ENCODE data around the gene SYT17. TPM values are rescaled to one million over a fixed set of nuclear protein-coding genes. Genes with fewer than 3 reads are reported as not detected.

The SYT17 gene
- total RNA-seq, 1 experiment from 2014 or later, result 11.8 TPM

DNA sequence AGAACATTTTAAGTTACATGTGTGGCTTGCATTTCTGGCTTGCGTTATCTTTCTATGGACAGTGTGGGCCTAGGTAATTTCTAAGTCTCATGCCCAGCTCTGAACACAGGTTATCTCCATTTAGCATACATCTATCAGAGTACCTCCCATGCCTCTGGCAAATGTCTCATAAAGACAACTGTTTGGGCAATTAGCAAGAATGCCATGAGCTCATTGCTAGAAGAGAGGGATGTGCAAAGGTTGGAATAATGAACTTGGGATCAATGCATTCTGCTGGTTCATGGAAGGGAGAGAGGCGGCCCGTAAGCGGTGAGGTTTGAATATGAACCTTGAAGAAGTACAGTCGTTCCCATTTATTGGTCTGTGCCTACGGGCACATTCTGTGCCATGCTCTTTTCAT lies 14.4 kb downstream of the SYT17 start:
- no peak overlapping the region for H2AFZ ChIP-seq (ENCODE audit: low read length)
- H3K79me2 ChIP-seq (ENCODE audit: low read length), result no peaks in the 10 kb centered on the region
- TF ChIP-seq EZH2phosphoT487 (IDR thresholded peaks at IDR 0.05; ENCODE audit: borderline replicate concordance, low read length), result no peak
- no peak for TF ChIP-seq EZH2 (IDR thresholded peaks at IDR 0.05; ENCODE audit: low read length, unreplicated experiment)
- TF ChIP-seq, protein P1, sequence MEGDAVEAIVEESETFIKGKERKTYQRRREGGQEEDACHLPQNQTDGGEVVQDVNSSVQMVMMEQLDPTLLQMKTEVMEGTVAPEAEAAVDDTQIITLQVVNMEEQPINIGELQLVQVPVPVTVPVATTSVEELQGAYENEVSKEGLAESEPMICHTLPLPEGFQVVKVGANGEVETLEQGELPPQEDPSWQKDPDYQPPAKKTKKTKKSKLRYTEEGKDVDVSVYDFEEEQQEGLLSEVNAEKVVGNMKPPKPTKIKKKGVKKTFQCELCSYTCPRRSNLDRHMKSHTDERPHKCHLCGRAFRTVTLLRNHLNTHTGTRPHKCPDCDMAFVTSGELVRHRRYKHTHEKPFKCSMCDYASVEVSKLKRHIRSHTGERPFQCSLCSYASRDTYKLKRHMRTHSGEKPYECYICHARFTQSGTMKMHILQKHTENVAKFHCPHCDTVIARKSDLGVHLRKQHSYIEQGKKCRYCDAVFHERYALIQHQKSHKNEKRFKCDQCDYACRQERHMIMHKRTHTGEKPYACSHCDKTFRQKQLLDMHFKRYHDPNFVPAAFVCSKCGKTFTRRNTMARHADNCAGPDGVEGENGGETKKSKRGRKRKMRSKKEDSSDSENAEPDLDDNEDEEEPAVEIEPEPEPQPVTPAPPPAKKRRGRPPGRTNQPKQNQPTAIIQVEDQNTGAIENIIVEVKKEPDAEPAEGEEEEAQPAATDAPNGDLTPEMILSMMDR (conservative IDR thresholded peaks at IDR 0.05; ENCODE audit: low read depth, low read length), result no peak
- no TSS peak for BruUV-seq (replicated peaks)
- intact Hi-C loops (cut with micrococcal nuclease), result loop anchor here (5.0 kb wide), 1 partner anchor 195 kb away; no protein-coding TSS in a partner anchor
- H3K36me3 ChIP-seq (ENCODE audit: low read depth, low read length), result no peaks in the 10 kb centered on the region
- DNase-seq (no peak), ATAC-seq (no peak)
- no peak overlapping the region for H3K27ac ChIP-seq (ENCODE audit: low read length)
- H3K4me1 ChIP-seq (ENCODE audit: insufficient read depth, low read length), result no peaks in the 10 kb centered on the region
- no peaks in the 10 kb centered on the region for H3K9me3 ChIP-seq (ENCODE audit: low read length)
- no peak overlapping the region for H3K9ac ChIP-seq (ENCODE audit: low read length)
- no peaks in the 10 kb centered on the region for H3F3A ChIP-seq (ENCODE audit: low read length, unreplicated experiment)
- ChIA-PET POLR2A (ENCODE audit: unreplicated experiment) (no interaction called here), CTCF (no interaction called here)
- H3K4me3 ChIP-seq (ENCODE audit: low read length), result no peak overlapping the region
- H4K20me1 ChIP-seq (ENCODE audit: low read length), result no peaks in the 10 kb centered on the region
- H3K27me3 ChIP-seq (ENCODE audit: low read length), result no peaks in the 10 kb centered on the region
- no peaks in the 10 kb centered on the region for H3K9me2 ChIP-seq (replicated peaks; ENCODE audit: low read length)
- H3K4me2 ChIP-seq (ENCODE audit: low read length), result no peak overlapping the region

DNA sequence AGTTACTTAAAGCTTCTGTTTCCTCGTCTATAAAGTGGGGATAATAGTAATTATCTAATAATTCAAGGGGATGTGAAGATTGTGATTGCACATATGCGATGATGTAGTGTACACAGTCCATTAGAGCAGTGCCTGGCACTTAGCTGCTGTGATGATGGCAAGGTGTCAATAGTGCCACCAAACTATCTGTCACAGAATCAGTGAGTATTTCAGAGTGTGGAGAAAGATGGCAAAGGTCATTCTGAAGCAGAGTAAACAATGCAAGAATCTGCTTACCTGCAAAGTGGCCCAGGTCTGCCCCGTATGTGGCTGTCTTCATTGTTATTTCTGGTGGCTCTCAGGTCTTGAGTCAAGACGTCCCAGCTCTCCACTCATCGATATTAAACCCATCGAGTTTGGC lies 15.1 kb downstream of the SYT17 start:
- no peaks in the 10 kb centered on the region for H4K20me1 ChIP-seq (ENCODE audit: low read length)

More for the DNA sequence above, 15.1 kb downstream of the SYT17 start:
- ChIA-PET CTCF (no interaction called here), POLR2A (ENCODE audit: unreplicated experiment) (no interaction called here)
- Histone ChIP-seq H3K4me3 (ENCODE audit: low read length) (no peak overlapping the region), H2AFZ (ENCODE audit: low read length) (no peak overlapping the region), H3F3A (ENCODE audit: low read length, unreplicated experiment) (no peaks in the 10 kb centered on the region), H3K4me2 (ENCODE audit: low read length) (no peak overlapping the region), H3K9ac (ENCODE audit: low read length) (no peak overlapping the region), H3K79me2 (ENCODE audit: low read length) (no peaks in the 10 kb centered on the region), H3K9me3 (ENCODE audit: low read length) (no peaks in the 10 kb centered on the region), H3K36me3 (ENCODE audit: low read depth, low read length) (no peaks in the 10 kb centered on the region), H3K9me2 (replicated peaks; ENCODE audit: low read length) (no peaks in the 10 kb centered on the region), H3K4me1 (ENCODE audit: insufficient read depth, low read length) (no peaks in the 10 kb centered on the region), H3K27me3 (ENCODE audit: low read length) (no peaks in the 10 kb centered on the region), H3K27ac (ENCODE audit: low read length) (no peak overlapping the region)
- ATAC-seq (no peak), DNase-seq (no peak)
- no TSS peak for BruUV-seq (replicated peaks)
- TF ChIP-seq EZH2phosphoT487 (IDR thresholded peaks at IDR 0.05; ENCODE audit: borderline replicate concordance, low read length) (no peak), EZH2 (IDR thresholded peaks at IDR 0.05; ENCODE audit: low read length, unreplicated experiment) (no peak)
- TF ChIP-seq, protein P1 (conservative IDR thresholded peaks at IDR 0.05; ENCODE audit: low read depth, low read length), result no peak
- intact Hi-C loops (cut with micrococcal nuclease), result loop anchor here (5.0 kb wide), 1 partner anchor 194 kb away; no protein-coding TSS in a partner anchor
